Cerebellar nuclear complex (tissue), 1 donor: ENCODE data around the gene GDF10.

ENCODE experiments used
- DNase-seq, 2 experiments: peaks; one replicate each; lab custom pipeline; 2025; lab: John Stamatoyannopoulos, UW

GDF10 gene

GRCh38 chr10:47354165-47354564, 54.2 kb downstream of the GDF10 start:
- no peak for DNase-seq

- DNase-seq: no peak
Measured at GRCh38 chr10:47354900-47355299, 54.9 kb downstream of the GDF10 start.

GRCh38 chr10:47356708-47357107, 56.7 kb downstream of the GDF10 start:
- DNase-seq: no peak

- DNase-seq: no peak
Measured at GRCh38 chr10:47357131-47357582, 57.2 kb downstream of the GDF10 start.

GRCh38 chr10:47357911-47358310, 57.9 kb downstream of the GDF10 start:
- DNase-seq: no peak

- DNase-seq: peak in 1 of 2 experiments; percentile 32
Measured at GRCh38 chr10:47358457-47358856, 58.5 kb downstream of the GDF10 start.

- DNase-seq: no peak
Measured at GRCh38 chr10:47359101-47359500, 59.1 kb downstream of the GDF10 start.

GRCh38 chr10:47359626-47360418, 59.8 kb downstream of the GDF10 start:
- DNase-seq: no peak

GRCh38 chr10:47360419-47361040, 60.5 kb downstream of the GDF10 start:
- DNase-seq: no peak

- DNase-seq: no peak
Measured at GRCh38 chr10:47361293-47361692, 61.3 kb downstream of the GDF10 start.

- no peak for DNase-seq
Measured at GRCh38 chr10:47362199-47362598, 62.2 kb downstream of the GDF10 start.
